Neural progenitor cell (in vitro differentiated cells): ENCODE results near the gene FGFRL1. TPM values are rescaled to one million over a fixed set of nuclear protein-coding genes. Genes with fewer than 3 reads are reported as not detected.

Experiments used
- DNase-seq: peaks from one replicate; pipeline ENCODE4 v3.0.0-alpha.2; 2016; ENCODE audit warnings: low spot score
- H2AFZ ChIP-seq: fragments of 200-600 bp; sonication (generic); replicated peaks from 2 replicates; pipeline ENCODE4 v1.6.1; 2016; ENCODE audit warnings: antibody characterized with exemption
- H3F3A ChIP-seq: fragments of 200-600 bp; sonication (generic); 2 replicates; pipeline ENCODE4 v1.6.1; 2016; ENCODE audit warnings: antibody characterized with exemption, low read depth
- H3K27ac ChIP-seq: fragments of 200-600 bp; sonication (generic); 2 replicates; pipeline ENCODE4 v1.5.1; 2016; ENCODE audit warnings: mild to moderate bottlenecking
- H3K27me3 ChIP-seq: fragments of 200-600 bp; sonication (generic); 2 replicates; pipeline ENCODE4 v1.6.1; 2016; ENCODE audit warnings: mild to moderate bottlenecking, moderate library complexity
- H3K36me3 ChIP-seq: fragments of 200-600 bp; sonication (generic); 2 replicates; pipeline ENCODE4 v1.5.1; 2016
- H3K4me1 ChIP-seq: fragments of 200-600 bp; sonication (generic); 2 replicates; pipeline ENCODE4 v1.6.1; 2016; ENCODE audit warnings: mixed run types
- H3K4me2 ChIP-seq: fragments of 200-600 bp; sonication (generic); 2 replicates; pipeline ENCODE4 v1.6.1; 2016
- H3K4me3 ChIP-seq: fragments of 200-600 bp; sonication (generic); 2 replicates; pipeline ENCODE4 v1.5.1; 2016
- H3K79me2 ChIP-seq: fragments of 200-600 bp; sonication (generic); 2 replicates; pipeline ENCODE4 v1.6.1; 2016; ENCODE audit warnings: low read depth
- H3K9ac ChIP-seq: fragments of 200-600 bp; sonication (generic); 2 replicates; pipeline ENCODE4 v1.6.1; 2016
- H3K9me3 ChIP-seq: fragments of 200-600 bp; sonication (generic); 2 replicates; pipeline ENCODE4 v1.5.1; 2016; ENCODE audit warnings: low read depth
- H4K20me1 ChIP-seq: fragments of 200-600 bp; sonication (generic); 2 replicates; pipeline ENCODE4 v1.6.1; 2016; ENCODE audit warnings: low read depth
- H3K27ac Mint-ChIP-seq: 3 replicates; pipeline ENCODE4 v1.8.0; 2021; ENCODE audit warnings: mixed read lengths
- H3K27me3 Mint-ChIP-seq: 2 replicates; pipeline ENCODE4 v1.8.0; 2022; ENCODE audit warnings: low read depth, mild to moderate bottlenecking, inconsistent platforms, moderate library complexity, mixed read lengths; ENCODE audit not compliant: insufficient read depth
- H3K36me3 Mint-ChIP-seq: 3 replicates; pipeline ENCODE4 v1.8.0; 2021; ENCODE audit warnings: mixed read lengths
- H3K4me1 Mint-ChIP-seq: 3 replicates; pipeline ENCODE4 v1.8.0; 2021; ENCODE audit warnings: mixed read lengths
- H3K4me3 Mint-ChIP-seq: 3 replicates; pipeline ENCODE4 v1.8.0; 2021; ENCODE audit warnings: mild to moderate bottlenecking, moderate library complexity, mixed read lengths
- H3K9me3 Mint-ChIP-seq: 3 replicates; pipeline ENCODE4 v1.8.0; 2020; ENCODE audit warnings: mixed read lengths
- EZH2 ChIP-seq: fragments of 200-600 bp; sonication (generic); IDR thresholded peaks from 2 replicates; pipeline ENCODE4 v1.6.1; 2017; ENCODE audit warnings: antibody characterized with exemption, mild to moderate bottlenecking, moderate library complexity
- EZH2phosphoT487 ChIP-seq: fragments of 200-600 bp; sonication (generic); IDR thresholded peaks from 2 replicates; pipeline ENCODE4 v1.6.1; 2017; ENCODE audit warnings: antibody characterized with exemption
- total RNA-seq: library from RNA; depleted of rRNA; stranded (reverse); fragments of >200 nt; gene quantifications from 2 replicates; pipeline ENCODE4 v1.2.3, GENCODE V29; 2015; ENCODE audit warnings: low replicate concordance
- TF ChIP-seq, protein P1 (sequence below): fragments of 200-600 bp; sonication (generic); IDR thresholded peaks from 2 replicates; pipeline ENCODE4 v1.5.1; 2017; ENCODE audit warnings: antibody characterized with exemption, mild to moderate bottlenecking

FGFRL1 gene
- total RNA-seq, 1 donor from 2014 or later, result 9.6 TPM

DNA sequence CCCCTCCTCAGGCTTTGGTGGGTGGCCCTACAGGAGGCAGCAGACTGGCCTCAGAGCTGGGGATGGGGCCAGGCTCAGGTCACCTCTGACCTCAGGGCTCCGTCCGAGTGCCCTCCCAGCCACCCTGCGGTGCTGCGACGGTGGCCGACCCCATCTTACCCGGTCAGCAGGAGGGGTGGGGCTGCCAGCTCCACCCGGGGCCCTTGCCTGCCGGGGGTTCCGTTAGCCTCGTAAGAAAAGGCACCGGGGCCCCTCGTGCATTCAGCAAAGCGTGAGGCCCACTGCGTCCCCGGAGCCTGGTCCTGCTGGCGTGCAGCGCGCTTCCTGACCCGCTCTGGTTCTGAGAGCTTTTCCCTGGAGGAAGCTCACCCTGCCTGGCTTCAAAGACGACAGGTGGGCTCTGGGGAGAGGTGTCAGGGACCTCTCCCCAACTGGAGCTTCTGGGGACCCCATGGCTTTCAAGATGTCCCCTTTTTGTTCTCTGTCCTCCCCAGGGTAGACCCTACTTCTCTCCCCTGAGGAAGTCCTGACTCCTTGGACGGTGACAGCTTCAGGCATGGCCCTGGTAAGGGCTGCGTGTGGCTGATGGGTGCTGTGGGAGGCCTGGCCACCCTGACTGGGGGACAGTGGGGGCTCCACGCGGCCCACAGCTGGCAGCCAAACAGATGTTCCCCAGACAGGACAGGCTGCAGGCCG lies 15.9 kb downstream of the FGFRL1 start:
- Mint-ChIP-seq H3K4me3 (no peak overlapping the region), H3K4me1 (peaks cover 4% of the 10 kb centered on the region), H3K27ac (no peak overlapping the region)

DNA sequence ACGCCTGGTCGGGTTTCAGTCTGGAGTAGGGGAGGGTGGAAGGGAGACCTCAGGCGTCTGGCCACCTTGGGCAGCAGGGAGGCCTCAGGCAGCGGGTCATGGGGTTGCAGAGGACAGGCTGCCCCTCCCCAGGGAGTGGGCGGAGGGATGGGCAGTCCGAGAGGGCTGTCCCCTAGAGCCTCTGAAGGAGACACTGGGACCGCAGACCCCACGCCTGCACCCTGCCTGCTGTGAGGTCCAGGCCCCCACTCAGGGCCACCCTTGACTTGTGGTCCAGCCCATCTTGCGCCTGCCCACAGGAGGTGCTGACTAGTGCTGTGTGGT lies 16.5 kb downstream of the FGFRL1 start:
- peaks cover 9% of the 10 kb centered on the region for H3K27me3 Mint-ChIP-seq
- H3K4me3 Mint-ChIP-seq, result no peak overlapping the region
- TF ChIP-seq EZH2phosphoT487, result no peak
- TF ChIP-seq, protein P1, sequence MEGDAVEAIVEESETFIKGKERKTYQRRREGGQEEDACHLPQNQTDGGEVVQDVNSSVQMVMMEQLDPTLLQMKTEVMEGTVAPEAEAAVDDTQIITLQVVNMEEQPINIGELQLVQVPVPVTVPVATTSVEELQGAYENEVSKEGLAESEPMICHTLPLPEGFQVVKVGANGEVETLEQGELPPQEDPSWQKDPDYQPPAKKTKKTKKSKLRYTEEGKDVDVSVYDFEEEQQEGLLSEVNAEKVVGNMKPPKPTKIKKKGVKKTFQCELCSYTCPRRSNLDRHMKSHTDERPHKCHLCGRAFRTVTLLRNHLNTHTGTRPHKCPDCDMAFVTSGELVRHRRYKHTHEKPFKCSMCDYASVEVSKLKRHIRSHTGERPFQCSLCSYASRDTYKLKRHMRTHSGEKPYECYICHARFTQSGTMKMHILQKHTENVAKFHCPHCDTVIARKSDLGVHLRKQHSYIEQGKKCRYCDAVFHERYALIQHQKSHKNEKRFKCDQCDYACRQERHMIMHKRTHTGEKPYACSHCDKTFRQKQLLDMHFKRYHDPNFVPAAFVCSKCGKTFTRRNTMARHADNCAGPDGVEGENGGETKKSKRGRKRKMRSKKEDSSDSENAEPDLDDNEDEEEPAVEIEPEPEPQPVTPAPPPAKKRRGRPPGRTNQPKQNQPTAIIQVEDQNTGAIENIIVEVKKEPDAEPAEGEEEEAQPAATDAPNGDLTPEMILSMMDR, result no peak
- no peak for TF ChIP-seq EZH2
- peaks cover 3% of the 10 kb centered on the region for H3K9me3 Mint-ChIP-seq
- no peak overlapping the region for H3K9ac ChIP-seq
- no peak overlapping the region for H3K27ac ChIP-seq
- H3F3A ChIP-seq, result peaks cover 5% of the 10 kb centered on the region
- H3K27ac Mint-ChIP-seq, result no peak overlapping the region
- H3K4me2 ChIP-seq, result no peak overlapping the region
- H2AFZ ChIP-seq, result no peak overlapping the region
- no peaks in the 10 kb centered on the region for H3K36me3 ChIP-seq
- peaks cover 4% of the 10 kb centered on the region for H3K4me1 Mint-ChIP-seq
- H3K79me2 ChIP-seq, result no peaks in the 10 kb centered on the region
- H3K4me3 ChIP-seq, result no peak overlapping the region
- H3K4me1 ChIP-seq, result peaks cover 13% of the 10 kb centered on the region
- peaks cover 5% of the 10 kb centered on the region for H3K36me3 Mint-ChIP-seq
- no peaks in the 10 kb centered on the region for H3K9me3 ChIP-seq
- no peak for DNase-seq
- H3K27me3 ChIP-seq, result no peaks in the 10 kb centered on the region
- H4K20me1 ChIP-seq, result peaks cover 6% of the 10 kb centered on the region

More for the DNA sequence above, 15.9 kb downstream of the FGFRL1 start:
- Histone ChIP-seq H3K9ac (no peak overlapping the region), H3K4me3 (no peak overlapping the region), H3K36me3 (no peaks in the 10 kb centered on the region), H3K4me1 (peaks cover 13% of the 10 kb centered on the region), H3K9me3 (no peaks in the 10 kb centered on the region), H2AFZ (no peak overlapping the region), H3F3A (peaks cover 5% of the 10 kb centered on the region), H3K4me2 (no peak overlapping the region), H3K27me3 (no peaks in the 10 kb centered on the region), H3K79me2 (no peaks in the 10 kb centered on the region), H4K20me1 (peaks cover 6% of the 10 kb centered on the region), H3K27ac (no peak overlapping the region)
- H3K36me3 Mint-ChIP-seq, result peaks cover 5% of the 10 kb centered on the region
- TF ChIP-seq, protein P1, result no peak
- TF ChIP-seq EZH2 (no peak), EZH2phosphoT487 (no peak)
- H3K9me3 Mint-ChIP-seq, result peaks cover 3% of the 10 kb centered on the region
- no peak for DNase-seq
- peaks cover 9% of the 10 kb centered on the region for H3K27me3 Mint-ChIP-seq

DNA sequence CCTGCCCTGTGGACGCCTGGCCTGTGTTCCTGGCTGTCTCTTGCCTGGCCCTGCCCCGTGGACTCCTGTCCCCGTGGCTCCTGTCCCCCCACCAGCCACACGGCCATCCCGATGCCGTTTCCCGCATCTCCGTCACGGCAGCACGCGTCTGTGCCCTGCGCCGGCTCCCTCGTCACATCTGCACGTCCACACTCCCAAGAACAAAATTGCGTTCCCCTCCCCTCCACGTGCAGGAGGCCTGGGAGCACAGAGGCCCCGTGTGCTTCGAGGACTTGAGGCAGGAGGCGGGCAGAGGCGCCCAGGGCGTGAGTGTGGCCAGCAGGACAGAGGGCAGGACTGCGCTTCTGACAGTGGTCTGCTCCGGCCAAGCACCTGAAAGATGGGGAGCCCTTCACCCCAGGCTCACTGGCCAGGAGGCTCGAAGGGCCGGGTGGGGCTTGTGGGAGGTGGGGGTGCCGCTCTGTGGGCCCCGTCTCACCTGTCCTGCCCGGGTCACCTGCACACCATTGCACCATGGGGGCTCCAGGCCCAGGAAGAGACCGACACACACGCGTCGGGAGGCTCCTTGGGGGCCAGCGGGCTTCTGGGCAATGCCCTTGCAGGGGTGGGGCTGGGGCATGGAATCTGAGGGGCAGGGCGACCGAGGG lies 17.3 kb downstream of the FGFRL1 start:
- Histone ChIP-seq H3K4me2 (no peak overlapping the region), H3F3A (peaks cover 5% of the 10 kb centered on the region), H4K20me1 (peaks cover 6% of the 10 kb centered on the region), H3K27ac (no peak overlapping the region), H3K79me2 (no peaks in the 10 kb centered on the region), H3K27me3 (no peaks in the 10 kb centered on the region), H2AFZ (no peak overlapping the region), H3K4me3 (no peak overlapping the region), H3K36me3 (no peaks in the 10 kb centered on the region), H3K9me3 (no peaks in the 10 kb centered on the region), H3K4me1 (peaks cover 13% of the 10 kb centered on the region), H3K9ac (no peak overlapping the region)
- TF ChIP-seq, protein P1, result no peak
- no peak for TF ChIP-seq EZH2
- no peak for TF ChIP-seq EZH2phosphoT487
- H3K27ac Mint-ChIP-seq, result no peak overlapping the region
- peaks cover 3% of the 10 kb centered on the region for H3K9me3 Mint-ChIP-seq
- peaks cover 5% of the 10 kb centered on the region for H3K36me3 Mint-ChIP-seq
- peaks cover 9% of the 10 kb centered on the region for H3K27me3 Mint-ChIP-seq
- H3K4me1 Mint-ChIP-seq, result peaks cover 4% of the 10 kb centered on the region
- H3K4me3 Mint-ChIP-seq, result no peak overlapping the region
- DNase-seq, result no peak
